ENCODE data around the gene C1R.
"Not testable (repeated sequence)": the region's sequence is repeated elsewhere in the genome, so short reads cannot be mapped to it uniquely, and the experiment has no call there.

Gene C1R

GRCh38 chr12:7108796-7109571 is 16.7 kb upstream of the C1R start, which contains the start of gene C1RL:
Gene C1RL (minus strand): TSS chr12:7109214. CDS start chr12:7109180, 34 bp downstream.
- Histone ChIP-seq H3K79me2 (ENCODE audit: insufficient read depth, low read length) (peaks cover 29% of the 10 kb centered on the region), H3K9me2 (replicated peaks; ENCODE audit: low read depth, low read length) (no peaks in the 10 kb centered on the region), H3F3A (ENCODE audit: low read depth) (peaks cover 4% of the 10 kb centered on the region; the same call in 1 of the 2 replicates), H3K9me3 (ENCODE audit: insufficient read depth, low read depth, low read length) (peaks cover 6% of the 10 kb centered on the region; the same call in 1 of the 2 replicates), H3K36me3 (ENCODE audit: insufficient read depth, low read length) (no peaks in the 10 kb centered on the region), H4K20me1 (ENCODE audit: insufficient read depth, low read length, poor library complexity, severe bottlenecking) (peaks cover 11% of the 10 kb centered on the region), H3K4me2 (ENCODE audit: low read depth, low read length, poor library complexity, severe bottlenecking) (peak within 1 kb of the TSS; percentile 82), H2AFZ (ENCODE audit: low read length) (peak within 1 kb of the TSS; percentile 74), H3K27me3 (ENCODE audit: insufficient read depth, low read length, poor library complexity, severe bottlenecking) (no peaks in the 10 kb centered on the region), H3K9ac (ENCODE audit: low read depth, low read length, poor library complexity, severe bottlenecking) (peak within 1 kb of the TSS; percentile 97), H3K4me3 (ENCODE audit: low read length, poor library complexity, severe bottlenecking) (peak within 1 kb of the TSS; percentile 93), H3K4me1 (ENCODE audit: insufficient read depth, low read length, poor library complexity, severe bottlenecking) (peaks cover 21% of the 10 kb centered on the region)
- TF ChIP-seq CTCF (conservative IDR thresholded peaks at IDR 0.05; ENCODE audit: low read length) (peak; percentile 94), EZH2phosphoT487 (IDR thresholded peaks at IDR 0.05; ENCODE audit: borderline replicate concordance) (no peak)

- Histone ChIP-seq H2AFZ (ENCODE audit: low read length) (peak overlapping the region; percentile 74), H3K9me3 (ENCODE audit: insufficient read depth, low read depth, low read length) (peaks cover 6% of the 10 kb centered on the region; the same call in 1 of the 2 replicates), H3F3A (ENCODE audit: low read depth) (peaks cover 4% of the 10 kb centered on the region; the same call in 1 of the 2 replicates), H4K20me1 (ENCODE audit: insufficient read depth, low read length, poor library complexity, severe bottlenecking) (peaks cover 8% of the 10 kb centered on the region), H3K79me2 (ENCODE audit: insufficient read depth, low read length) (peaks cover 29% of the 10 kb centered on the region), H3K27me3 (ENCODE audit: insufficient read depth, low read length, poor library complexity, severe bottlenecking) (no peaks in the 10 kb centered on the region), H3K36me3 (ENCODE audit: insufficient read depth, low read length) (no peaks in the 10 kb centered on the region), H3K9me2 (replicated peaks; ENCODE audit: low read depth, low read length) (no peaks in the 10 kb centered on the region), H3K9ac (ENCODE audit: low read depth, low read length, poor library complexity, severe bottlenecking) (peak overlapping the region; percentile 97), H3K4me3 (ENCODE audit: low read length, poor library complexity, severe bottlenecking) (peak overlapping the region; percentile 93), H3K4me2 (ENCODE audit: low read depth, low read length, poor library complexity, severe bottlenecking) (peak overlapping the region; percentile 82), H3K4me1 (ENCODE audit: insufficient read depth, low read length, poor library complexity, severe bottlenecking) (peaks cover 23% of the 10 kb centered on the region)
- TF ChIP-seq CTCF (conservative IDR thresholded peaks at IDR 0.05; ENCODE audit: low read length), result no peak
- TF ChIP-seq EZH2phosphoT487 (IDR thresholded peaks at IDR 0.05; ENCODE audit: borderline replicate concordance), result no peak
These were observed 16.0 kb upstream of the C1R start for GRCh38 chr12:7108003-7108795.

- Histone ChIP-seq H3K4me3 (ENCODE audit: low read length, poor library complexity, severe bottlenecking) (peak overlapping the region; percentile 93), H3K79me2 (ENCODE audit: insufficient read depth, low read length) (peaks cover 29% of the 10 kb centered on the region), H3K9me3 (ENCODE audit: insufficient read depth, low read depth, low read length) (peaks cover 6% of the 10 kb centered on the region; the same call in 1 of the 2 replicates), H3F3A (ENCODE audit: low read depth) (peaks cover 4% of the 10 kb centered on the region; the same call in 1 of the 2 replicates), H3K36me3 (ENCODE audit: insufficient read depth, low read length) (no peaks in the 10 kb centered on the region), H3K27me3 (ENCODE audit: insufficient read depth, low read length, poor library complexity, severe bottlenecking) (no peaks in the 10 kb centered on the region), H2AFZ (ENCODE audit: low read length) (peak overlapping the region; percentile 74; the same call in 1 of the 2 replicates), H3K4me2 (ENCODE audit: low read depth, low read length, poor library complexity, severe bottlenecking) (peak overlapping the region; percentile 82), H3K4me1 (ENCODE audit: insufficient read depth, low read length, poor library complexity, severe bottlenecking) (peaks cover 29% of the 10 kb centered on the region), H3K9me2 (replicated peaks; ENCODE audit: low read depth, low read length) (no peaks in the 10 kb centered on the region), H4K20me1 (ENCODE audit: insufficient read depth, low read length, poor library complexity, severe bottlenecking) (peaks cover 8% of the 10 kb centered on the region), H3K9ac (ENCODE audit: low read depth, low read length, poor library complexity, severe bottlenecking) (peak overlapping the region; percentile 97)
- no peak for TF ChIP-seq CTCF (conservative IDR thresholded peaks at IDR 0.05; ENCODE audit: low read length)
- no peak for TF ChIP-seq EZH2phosphoT487 (IDR thresholded peaks at IDR 0.05; ENCODE audit: borderline replicate concordance)
These were observed 15.4 kb upstream of the C1R start for GRCh38 chr12:7107636-7108002.

- H3K4me3 ChIP-seq (ENCODE audit: low read length, poor library complexity, severe bottlenecking); H3K27me3 ChIP-seq (ENCODE audit: insufficient read depth, low read length, poor library complexity, severe bottlenecking); H3K9ac ChIP-seq (ENCODE audit: low read depth, low read length, poor library complexity, severe bottlenecking); H3K9me3 ChIP-seq (ENCODE audit: insufficient read depth, low read depth, low read length); H3F3A ChIP-seq (ENCODE audit: low read depth); H3K4me2 ChIP-seq (ENCODE audit: low read depth, low read length, poor library complexity, severe bottlenecking); H4K20me1 ChIP-seq (ENCODE audit: insufficient read depth, low read length, poor library complexity, severe bottlenecking); H2AFZ ChIP-seq (ENCODE audit: low read length); H3K36me3 ChIP-seq (ENCODE audit: insufficient read depth, low read length); H3K9me2 ChIP-seq (replicated peaks; ENCODE audit: low read depth, low read length): not testable (repeated sequence)
- H3K4me1 ChIP-seq (ENCODE audit: insufficient read depth, low read length, poor library complexity, severe bottlenecking), result peaks cover 33% of the 10 kb centered on the region
- peaks cover 29% of the 10 kb centered on the region for H3K79me2 ChIP-seq (ENCODE audit: insufficient read depth, low read length)
These were observed 14.9 kb upstream of the C1R start for GRCh38 chr12:7107181-7107580.
